Osteoblast (primary cell): ENCODE measurements around the gene ERBIN. TPM values are rescaled to one million over a fixed set of nuclear protein-coding genes. Genes with fewer than 3 reads are reported as not detected.

Experiments used
- DNase-seq: peaks from one replicate; pipeline ENCODE4 v3.0.0; 2011; ENCODE audit warnings: low spot score, mixed read lengths; ENCODE audit not compliant: insufficient read length; ENCODE audit errors: missing footprints
- H2AFZ ChIP-seq: 2 replicates; pipeline ENCODE4 v1.6.0; 2011; ENCODE audit warnings: mild to moderate bottlenecking, low read length
- H3K27ac ChIP-seq: 2 replicates; pipeline ENCODE4 v1.5.1; 2011; ENCODE audit warnings: mild to moderate bottlenecking, low read depth, low read length, moderate library complexity
- H3K27me3 ChIP-seq: 2 replicates; pipeline ENCODE4 v1.6.0; 2012; ENCODE audit warnings: mild to moderate bottlenecking, control low read depth, inconsistent platforms, low read length, moderate library complexity; ENCODE audit not compliant: insufficient read depth
- H3K36me3 ChIP-seq: 2 replicates; pipeline ENCODE4 v1.5.1; 2011; ENCODE audit warnings: mild to moderate bottlenecking, low read length, control low read depth, moderate library complexity; ENCODE audit not compliant: insufficient read depth
- H3K4me1 ChIP-seq: 2 replicates; pipeline ENCODE4 v1.5.1; 2011; ENCODE audit warnings: mild to moderate bottlenecking, low read length, control low read depth, moderate library complexity; ENCODE audit not compliant: insufficient read depth
- H3K4me2 ChIP-seq: 2 replicates; pipeline ENCODE4 v1.6.0; 2011; ENCODE audit warnings: mild to moderate bottlenecking, low read length; ENCODE audit not compliant: insufficient read depth
- H3K4me3 ChIP-seq: fragments of 200-600 bp; sonication (generic); 3 replicates; pipeline ENCODE4 v1.5.1; 2012; ENCODE audit warnings: mild to moderate bottlenecking, low read length, inconsistent platforms; ENCODE audit not compliant: insufficient read depth
- H3K79me2 ChIP-seq: 2 replicates; pipeline ENCODE4 v1.6.0; 2012; ENCODE audit warnings: mild to moderate bottlenecking, low read length, control low read depth, inconsistent platforms; ENCODE audit not compliant: insufficient read depth
- H3K9me3 ChIP-seq: 2 replicates; pipeline ENCODE4 v1.5.1; 2011; ENCODE audit warnings: low read depth, low read length, control low read depth
- H4K20me1 ChIP-seq: 2 replicates; pipeline ENCODE4 v1.6.0; 2012; ENCODE audit warnings: mild to moderate bottlenecking, low read length, control low read depth; ENCODE audit not compliant: insufficient read depth
- CTCF ChIP-seq: IDR thresholded peaks from 2 replicates; pipeline ENCODE4 v1.5.1; 2011; ENCODE audit warnings: mild to moderate bottlenecking, low read depth, low read length, moderate library complexity; ENCODE audit errors: extremely low read depth
- total RNA-seq: library from RNA; depleted of rRNA; stranded (reverse); fragments of >200 nt; gene quantifications from 2 replicates; pipeline ENCODE4 v1.2.3, GENCODE V29; 2012

ERBIN gene
- total RNA-seq, 1 donor = 199 TPM

DNA sequence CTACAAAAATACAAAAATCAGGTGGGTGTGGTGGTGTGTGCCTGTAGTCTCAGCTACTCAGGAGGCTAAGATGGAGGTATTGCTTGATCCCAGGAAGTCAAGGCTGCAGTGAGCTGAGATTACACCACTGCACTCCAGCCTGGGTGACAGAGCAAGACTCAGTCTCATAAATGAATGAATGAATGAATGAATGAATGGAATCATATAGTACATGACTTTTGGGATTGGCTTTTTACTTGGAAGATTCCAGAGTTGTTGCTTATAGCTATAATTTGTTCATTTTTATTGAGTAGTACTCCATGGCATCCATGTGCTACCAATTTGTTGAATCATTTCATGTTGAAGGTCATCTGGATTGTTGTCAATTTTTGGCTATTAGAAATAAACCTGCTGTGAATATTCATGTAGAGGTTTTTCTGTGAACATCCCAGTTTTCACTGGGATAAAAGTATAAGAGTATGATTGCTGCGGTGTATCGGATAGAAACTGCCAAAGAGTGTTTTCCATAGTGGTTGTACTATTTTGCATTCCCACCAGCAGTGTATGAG is 19.9 kb downstream of the ERBIN start:
- Histone ChIP-seq H3K4me2 (no peak overlapping the region), H3K36me3 (peaks cover 1% of the 10 kb centered on the region), H4K20me1 (peaks cover 66% of the 10 kb centered on the region), H3K4me3 (no peak overlapping the region), H3K79me2 (peaks cover 100% of the 10 kb centered on the region), H3K9me3 (no peaks in the 10 kb centered on the region), H3K27ac (no peak overlapping the region), H2AFZ (no peak overlapping the region), H3K4me1 (peaks cover 11% of the 10 kb centered on the region), H3K27me3 (no peaks in the 10 kb centered on the region)
- no peak for TF ChIP-seq CTCF
- DNase-seq = peak; percentile 59

GRCh38 chr5:65948115-65948747 is 21.9 kb downstream of the ERBIN start:
- no peak overlapping the region for H2AFZ ChIP-seq
- H3K4me2 ChIP-seq = no peak overlapping the region
- peaks cover 8% of the 10 kb centered on the region for H3K36me3 ChIP-seq
- TF ChIP-seq CTCF = no peak
- no peaks in the 10 kb centered on the region for H3K27me3 ChIP-seq
- no peak overlapping the region for H3K27ac ChIP-seq
- H3K4me1 ChIP-seq = peaks cover 21% of the 10 kb centered on the region
- H3K4me3 ChIP-seq = no peak overlapping the region
- peaks cover 100% of the 10 kb centered on the region for H3K79me2 ChIP-seq
- H4K20me1 ChIP-seq = peaks cover 72% of the 10 kb centered on the region
- H3K9me3 ChIP-seq = no peaks in the 10 kb centered on the region
- no peak for DNase-seq

- Histone ChIP-seq H3K27ac (no peak overlapping the region), H3K9me3 (no peaks in the 10 kb centered on the region), H3K4me3 (no peak overlapping the region), H3K36me3 (peaks cover 14% of the 10 kb centered on the region), H3K27me3 (no peaks in the 10 kb centered on the region), H4K20me1 (peaks cover 85% of the 10 kb centered on the region), H3K79me2 (peaks cover 100% of the 10 kb centered on the region), H3K4me1 (peaks cover 20% of the 10 kb centered on the region), H2AFZ (no peak overlapping the region), H3K4me2 (no peak overlapping the region)
- no peak for DNase-seq
- TF ChIP-seq CTCF = no peak
Measured at GRCh38 chr5:65951330-65951729, 25.0 kb downstream of the ERBIN start.

DNA sequence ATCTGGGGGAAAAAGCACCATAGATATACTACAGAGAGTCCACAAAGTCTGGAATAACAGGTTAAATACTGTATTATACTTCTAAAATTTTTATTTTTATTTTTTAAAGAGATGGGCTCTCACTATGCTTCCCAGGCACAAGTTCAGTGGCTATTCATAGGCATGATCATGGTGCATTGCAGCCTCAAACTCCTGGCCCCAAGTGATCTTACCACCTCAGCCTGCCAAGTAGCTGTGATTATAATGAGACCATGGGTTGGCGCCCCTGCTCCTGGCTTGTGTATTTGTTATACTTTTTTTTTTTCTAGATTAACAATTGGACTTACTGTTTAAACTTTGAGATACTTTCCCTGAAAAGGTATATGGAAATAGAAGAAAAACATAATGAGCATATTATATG is 25.9 kb downstream of the ERBIN start:
- Histone ChIP-seq H4K20me1 (peaks cover 77% of the 10 kb centered on the region), H3K4me1 (peaks cover 17% of the 10 kb centered on the region), H2AFZ (no peak overlapping the region), H3K36me3 (peaks cover 14% of the 10 kb centered on the region), H3K9me3 (no peaks in the 10 kb centered on the region), H3K27ac (no peak overlapping the region), H3K4me2 (no peak overlapping the region), H3K79me2 (peaks cover 97% of the 10 kb centered on the region), H3K27me3 (no peaks in the 10 kb centered on the region), H3K4me3 (no peak overlapping the region)
- no peak for TF ChIP-seq CTCF
- DNase-seq = no peak
